CD4-positive, alpha-beta T cell (primary cell): ENCODE measurements around the gene LAMA2. TPM values are rescaled to one million over a fixed set of nuclear protein-coding genes. Genes with fewer than 3 reads are reported as not detected.

Experiments
- ATAC-seq: fragments of 200-7000 bp; cut with Tn5 transposase; one replicate; pipeline ENCODE4 v1.10.0; 2022; ENCODE audit warnings: mild to moderate bottlenecking; ENCODE audit not compliant: poor library complexity
- CTCF ChIA-PET: fragments of 350-600 bp; sonication (Branson Sonifier 250); formaldehyde crosslinking; loops from one replicate; lab custom pipeline; 2021; ENCODE audit warnings: antibody characterized with exemption, inconsistent platforms; lab: Charles Lee
- POLR2A ChIA-PET: fragments of 350-600 bp; sonication (Branson Sonifier 250); formaldehyde crosslinking; loops from one replicate; lab custom pipeline; 2021; ENCODE audit warnings: antibody characterized with exemption, inconsistent platforms; lab: Charles Lee
- DNase-seq, 14 experiments: peaks; one replicate each; pipeline ENCODE4 v3.0.0-alpha.2; 2013 to 2020; ENCODE audit warnings: mixed read lengths in 2 of 14
- H3K27ac ChIP-seq, 2 donors: one replicate each; pipeline versions ENCODE4 v1.5.1 to v1.7.0; 2013; ENCODE audit warnings: low read length in 2 of 2, low read depth in 1 of 2, mild to moderate bottlenecking in 1 of 2
- H3K27me3 ChIP-seq, 2 experiments: 1 replicate in 1 of 2; 2 replicates in 1 of 2; pipeline versions ENCODE4 v1.6.1 to v1.7.0; 2013; ENCODE audit warnings: low read length in 2 of 2, control low read depth in 1 of 2, mild to moderate bottlenecking in 1 of 2, moderate library complexity in 1 of 2; ENCODE audit not compliant: insufficient read depth in 2 of 2, control insufficient read depth in 1 of 2
- H3K36me3 ChIP-seq: one replicate; pipeline ENCODE4 v1.6.1; 2013; ENCODE audit warnings: low read length, control low read depth; ENCODE audit not compliant: insufficient read depth
- H3K4me1 ChIP-seq: one replicate; pipeline ENCODE4 v1.6.1; 2013; ENCODE audit warnings: low read length, control low read depth; ENCODE audit not compliant: insufficient read depth
- H3K4me3 ChIP-seq: one replicate; pipeline ENCODE4 v1.5.1; 2013; ENCODE audit warnings: mild to moderate bottlenecking, low read length, moderate library complexity
- H3K9me3 ChIP-seq, 2 experiments: 1 replicate in 1 of 2; 2 replicates in 1 of 2; pipeline versions ENCODE4 v1.6.1 to v1.7.0; 2013; ENCODE audit warnings: low read length in 2 of 2, mild to moderate bottlenecking in 2 of 2, control low read depth in 1 of 2, moderate library complexity in 1 of 2; ENCODE audit not compliant: control insufficient read depth in 1 of 2, insufficient read depth in 1 of 2
- H3K27ac Mint-ChIP-seq: one replicate; pipeline ENCODE4 v1.8.0; 2020; ENCODE audit warnings: mixed read lengths
- H3K27me3 Mint-ChIP-seq: one replicate; pipeline ENCODE4 v1.8.0; 2021; ENCODE audit warnings: mixed read lengths
- H3K36me3 Mint-ChIP-seq: one replicate; pipeline ENCODE4 v1.8.0; 2021; ENCODE audit warnings: low read depth, mixed read lengths
- H3K4me1 Mint-ChIP-seq: one replicate; pipeline ENCODE4 v1.8.0; 2021; ENCODE audit warnings: low read depth, mixed read lengths
- H3K4me3 Mint-ChIP-seq: one replicate; pipeline ENCODE4 v1.8.0; 2020; ENCODE audit warnings: mild to moderate bottlenecking, mixed read lengths
- H3K9me3 Mint-ChIP-seq: one replicate; pipeline ENCODE4 v1.8.0; 2020; ENCODE audit warnings: mixed read lengths
- CTCF ChIP-seq: fragments of 200-600 bp; IDR thresholded peaks from one replicate; pipeline ENCODE4 v1.8.0; 2022; ENCODE audit warnings: antibody characterized with exemption, mild to moderate bottlenecking
- intact Hi-C, 2 experiments: fragments of 100-400 bp; cut with DNase I in 1 of 2; cut with micrococcal nuclease in 1 of 2; formaldehyde crosslinking; loops; one replicate each; pipeline versions ENCODE4 v1.15.1 to v1.9.0; 2023 to 2025; cut with DNase I, micrococcal nuclease
- total RNA-seq, 174 experiments: library from RNA in 2 of 174; stranded (reverse) in 2 of 174; gene quantifications; one replicate each; pipeline ENCODE4 v1.2.3 and lab custom pipeline; 2021 to 2026

LAMA2 gene
- total RNA-seq, 2 experiments from 2014 or later = 0.05 to 0.06 TPM

- no peak for ATAC-seq
- Histone ChIP-seq H3K4me3 (no peak overlapping the region), H3K36me3 (no peaks in the 10 kb centered on the region), H3K4me1 (no peaks in the 10 kb centered on the region), H3K27ac (no peak overlapping the region), H3K9me3 (no peaks in the 10 kb centered on the region), H3K27me3 (no peaks in the 10 kb centered on the region)
- Mint-ChIP-seq H3K4me3 (no peak overlapping the region), H3K36me3 (no peaks in the 10 kb centered on the region), H3K9me3 (no peaks in the 10 kb centered on the region), H3K27ac (no peak overlapping the region), H3K27me3 (no peaks in the 10 kb centered on the region), H3K4me1 (no peaks in the 10 kb centered on the region)
- no peak for DNase-seq
- ChIA-PET POLR2A (interaction anchor here (0.7 kb wide), 1 partner anchor 9 kb away, joined by 3 read pairs; no protein-coding TSS in a partner anchor), CTCF (no interaction called here)
- intact Hi-C loops = no loop called here
- TF ChIP-seq CTCF = no peak
These were observed 630.5 kb downstream of the LAMA2 start for GRCh38 chr6:129513471-129513870.

GRCh38 chr6:129515004-129515403, 632.1 kb downstream of the LAMA2 start:
- H3K9me3 ChIP-seq = no peaks in the 10 kb centered on the region
- H3K9me3 Mint-ChIP-seq = no peaks in the 10 kb centered on the region
- no peak overlapping the region for H3K27ac Mint-ChIP-seq
- ChIA-PET POLR2A (no interaction called here), CTCF (no interaction called here)
- DNase-seq = no peak
- H3K27ac ChIP-seq = no peak overlapping the region
- TF ChIP-seq CTCF = no peak
- no peaks in the 10 kb centered on the region for H3K36me3 Mint-ChIP-seq
- no peaks in the 10 kb centered on the region for H3K27me3 ChIP-seq
- no peaks in the 10 kb centered on the region for H3K4me1 Mint-ChIP-seq
- no peaks in the 10 kb centered on the region for H3K27me3 Mint-ChIP-seq
- no peak overlapping the region for H3K4me3 Mint-ChIP-seq
- H3K4me3 ChIP-seq = no peak overlapping the region
- intact Hi-C loops = no loop called here
- ATAC-seq = no peak
- no peaks in the 10 kb centered on the region for H3K4me1 ChIP-seq
- H3K36me3 ChIP-seq = no peaks in the 10 kb centered on the region

- ChIA-PET POLR2A (no interaction called here), CTCF (no interaction called here)
- Histone ChIP-seq H3K36me3 (no peaks in the 10 kb centered on the region), H3K9me3 (no peaks in the 10 kb centered on the region), H3K4me1 (no peaks in the 10 kb centered on the region), H3K27me3 (no peaks in the 10 kb centered on the region), H3K4me3 (no peak overlapping the region), H3K27ac (no peak overlapping the region)
- no peak for ATAC-seq
- intact Hi-C loops = no loop called here
- Mint-ChIP-seq H3K27me3 (no peaks in the 10 kb centered on the region), H3K4me1 (no peaks in the 10 kb centered on the region), H3K4me3 (no peak overlapping the region), H3K9me3 (no peaks in the 10 kb centered on the region), H3K36me3 (no peaks in the 10 kb centered on the region), H3K27ac (no peak overlapping the region)
- no peak for TF ChIP-seq CTCF
- no peak for DNase-seq
These were observed 633.1 kb downstream of the LAMA2 start for GRCh38 chr6:129516005-129516404.
